Measurements from ENCODE around the gene TXK. TPM values are rescaled to one million over a fixed set of nuclear protein-coding genes. Genes with fewer than 3 reads are reported as not detected.
A peak's percentile ranks its signal among the peaks of the same experiment; 100 is the strongest.

Gene TXK
- total RNA-seq, 1 donor from 2014 or later = 0.50 TPM

GRCh38 chr4:48163746-48164145 is 29.7 kb upstream of the TXK start:
- no peaks in the 10 kb centered on the region for H3K9me3 Mint-ChIP-seq (ENCODE audit: unreplicated experiment)
- Histone ChIP-seq H2AFZ (ENCODE audit: low read depth, low read length) (no peak overlapping the region), H3K79me2 (ENCODE audit: insufficient read depth, low read length) (no peaks in the 10 kb centered on the region), H3K27ac (ENCODE audit: low read depth, low read length) (no peak overlapping the region), H3K4me1 (ENCODE audit: insufficient read depth, low read length) (peaks cover 6% of the 10 kb centered on the region), H3K4me3 (ENCODE audit: insufficient read depth, low read depth, low read length) (no peak overlapping the region), H3K4me2 (ENCODE audit: low read length) (no peak overlapping the region), H3K27me3 (ENCODE audit: insufficient read depth, low read length) (no peaks in the 10 kb centered on the region), H3K36me3 (ENCODE audit: insufficient read depth, low read length) (no peaks in the 10 kb centered on the region), H3K9me3 (ENCODE audit: insufficient read depth, low read depth, low read length) (no peaks in the 10 kb centered on the region), H4K20me1 (ENCODE audit: insufficient read depth, low read length) (no peaks in the 10 kb centered on the region), H3K9ac (ENCODE audit: low read length) (no peak overlapping the region)
- TF ChIP-seq CTCF (IDR thresholded peaks at IDR 0.05; ENCODE audit: insufficient read depth, low read depth, low read length) (no peak), EZH2 (IDR thresholded peaks at IDR 0.05; ENCODE audit: insufficient read depth, low read length) (no peak)
- FAIRE-seq (no peak), DNase-seq (ENCODE audit: low read depth) (no peak)
- H3K4me1 Mint-ChIP-seq (ENCODE audit: low read depth, unreplicated experiment) = peaks cover 2% of the 10 kb centered on the region
- no peak overlapping the region for H3K4me3 Mint-ChIP-seq (ENCODE audit: unreplicated experiment)
- no peaks in the 10 kb centered on the region for H3K27me3 Mint-ChIP-seq (ENCODE audit: low read depth, unreplicated experiment)
- no peaks in the 10 kb centered on the region for H3K36me3 Mint-ChIP-seq (ENCODE audit: low read depth, unreplicated experiment)
- H3K27ac Mint-ChIP-seq (ENCODE audit: unreplicated experiment) = no peak overlapping the region

GRCh38 chr4:48162162-48162561 is 28.1 kb upstream of the TXK start:
- Histone ChIP-seq H3K4me2 (ENCODE audit: low read length) (peak overlapping the region; percentile 65), H2AFZ (ENCODE audit: low read depth, low read length) (peak overlapping the region; percentile 74), H3K4me1 (ENCODE audit: insufficient read depth, low read length) (peaks cover 6% of the 10 kb centered on the region), H3K4me3 (ENCODE audit: insufficient read depth, low read depth, low read length) (no peak overlapping the region), H3K9me3 (ENCODE audit: insufficient read depth, low read depth, low read length) (no peaks in the 10 kb centered on the region), H4K20me1 (ENCODE audit: insufficient read depth, low read length) (no peaks in the 10 kb centered on the region), H3K9ac (ENCODE audit: low read length) (no peak overlapping the region), H3K27me3 (ENCODE audit: insufficient read depth, low read length) (no peaks in the 10 kb centered on the region), H3K36me3 (ENCODE audit: insufficient read depth, low read length) (no peaks in the 10 kb centered on the region), H3K27ac (ENCODE audit: low read depth, low read length) (peak overlapping the region; percentile 43), H3K79me2 (ENCODE audit: insufficient read depth, low read length) (no peaks in the 10 kb centered on the region)
- Mint-ChIP-seq H3K4me3 (ENCODE audit: unreplicated experiment) (no peak overlapping the region), H3K27ac (ENCODE audit: unreplicated experiment) (no peak overlapping the region), H3K4me1 (ENCODE audit: low read depth, unreplicated experiment) (peaks cover 2% of the 10 kb centered on the region), H3K27me3 (ENCODE audit: low read depth, unreplicated experiment) (no peaks in the 10 kb centered on the region), H3K36me3 (ENCODE audit: low read depth, unreplicated experiment) (no peaks in the 10 kb centered on the region), H3K9me3 (ENCODE audit: unreplicated experiment) (no peaks in the 10 kb centered on the region)
- FAIRE-seq = no peak
- peak; percentile 62 for DNase-seq (ENCODE audit: low read depth)
- TF ChIP-seq CTCF (IDR thresholded peaks at IDR 0.05; ENCODE audit: insufficient read depth, low read depth, low read length) (no peak), EZH2 (IDR thresholded peaks at IDR 0.05; ENCODE audit: insufficient read depth, low read length) (no peak)

- no peak overlapping the region for H2AFZ ChIP-seq (ENCODE audit: low read depth, low read length)
- Mint-ChIP-seq H3K27ac (ENCODE audit: unreplicated experiment) (no peak overlapping the region), H3K27me3 (ENCODE audit: low read depth, unreplicated experiment) (no peaks in the 10 kb centered on the region), H3K9me3 (ENCODE audit: unreplicated experiment) (peaks cover 6% of the 10 kb centered on the region), H3K36me3 (ENCODE audit: low read depth, unreplicated experiment) (peaks cover 4% of the 10 kb centered on the region), H3K4me3 (ENCODE audit: unreplicated experiment) (no peak overlapping the region), H3K4me1 (ENCODE audit: low read depth, unreplicated experiment) (peaks cover 2% of the 10 kb centered on the region)
- H3K36me3 ChIP-seq (ENCODE audit: insufficient read depth, low read length) = no peaks in the 10 kb centered on the region
- H3K4me3 ChIP-seq (ENCODE audit: insufficient read depth, low read depth, low read length) = no peak overlapping the region
- H4K20me1 ChIP-seq (ENCODE audit: insufficient read depth, low read length) = no peaks in the 10 kb centered on the region
- no peak overlapping the region for H3K4me2 ChIP-seq (ENCODE audit: low read length)
- no peaks in the 10 kb centered on the region for H3K9me3 ChIP-seq (ENCODE audit: insufficient read depth, low read depth, low read length)
- no peak overlapping the region for H3K9ac ChIP-seq (ENCODE audit: low read length)
- no peaks in the 10 kb centered on the region for H3K27me3 ChIP-seq (ENCODE audit: insufficient read depth, low read length)
- H3K27ac ChIP-seq (ENCODE audit: low read depth, low read length) = no peak overlapping the region
- H3K4me1 ChIP-seq (ENCODE audit: insufficient read depth, low read length) = peaks cover 6% of the 10 kb centered on the region
- H3K79me2 ChIP-seq (ENCODE audit: insufficient read depth, low read length) = no peaks in the 10 kb centered on the region
- FAIRE-seq (no peak), DNase-seq (ENCODE audit: low read depth) (no peak)
- TF ChIP-seq CTCF (IDR thresholded peaks at IDR 0.05; ENCODE audit: insufficient read depth, low read depth, low read length) (no peak), EZH2 (IDR thresholded peaks at IDR 0.05; ENCODE audit: insufficient read depth, low read length) (no peak)
Observed at GRCh38 chr4:48157271-48157670, 23.2 kb upstream of the TXK start.

Data from astrocyte (in vitro differentiated cells and primary cell).